K562 (cell line): ENCODE measurements around the gene SLC1A7. TPM values are rescaled to one million over a fixed set of nuclear protein-coding genes. Genes with fewer than 3 reads are reported as not detected.

ENCODE experiments used
- ATAC-seq: fragments of 200-7000 bp; cut with Tn5 transposase; 3 replicates; pipeline ENCODE4 v1.9.1; 2020; ENCODE audit warnings: moderate library complexity
- BruUV-seq: library from RNA; stranded (reverse); fragments of 400-500 nt; replicated peaks from 2 replicates; lab custom pipeline; 2021; lab: Mats Ljungman, UMichigan
- CTCF ChIA-PET: fragments of 300-600 bp; formaldehyde crosslinking; extraction: SDS; loops from one replicate; lab custom pipeline; 2021; ENCODE audit warnings: low intra/inter-chr PET ratio; lab: Yijun Ruan, JAX
- POLR2A ChIA-PET: fragments of 300-600, 350-650 bp; sonication (Branson Sonifier 250); formaldehyde crosslinking; extraction: SDS; loops from one replicate; lab custom pipeline; 2021; ENCODE audit warnings: antibody characterized with exemption, inconsistent platforms; lab: Yijun Ruan, JAX
- DNase-seq, 4 experiments: peaks; one replicate each; pipeline versions ENCODE4 v3.0.0 to v3.0.0-alpha.2; 2011 to 2018; ENCODE audit warnings: low spot score in 3 of 4, mixed read lengths in 3 of 4; ENCODE audit errors: extremely low read depth in 1 of 4
- FAIRE-seq: peaks from 2 replicates; lab custom pipeline; 2011; peaks lifted over from hg19 to GRCh38; lab: Jason Lieb, UNC
- H2AFZ ChIP-seq: 2 replicates; pipeline ENCODE4 v1.6.0; 2011; ENCODE audit warnings: low read depth, low read length, control low read depth, inconsistent platforms
- H3K27ac ChIP-seq: fragments of 200-600 bp; 3 replicates; pipeline ENCODE4 v1.8.0; 2011; ENCODE audit warnings: low read depth, mild to moderate bottlenecking, control low read depth, inconsistent platforms, low read length, moderate library complexity, mixed read lengths; ENCODE audit errors: extremely low read depth
- H3K27me3 ChIP-seq, 2 experiments: fragments of 300-600 bp in 1 of 2; 2 replicates in 1 of 2; 3 replicates in 1 of 2; pipeline versions ENCODE4 v1.6.0 to v1.8.0; 2011; ENCODE audit warnings: inconsistent platforms in 2 of 2, low read length in 2 of 2, mild to moderate bottlenecking in 1 of 2, mixed read lengths in 1 of 2, moderate library complexity in 1 of 2; ENCODE audit not compliant: control insufficient read depth in 2 of 2, insufficient read depth in 2 of 2
- H3K36me3 ChIP-seq: fragments of 300-600 bp; 3 replicates; pipeline ENCODE4 v1.8.0; 2011; ENCODE audit warnings: mild to moderate bottlenecking, low read length, inconsistent platforms; ENCODE audit not compliant: control insufficient read depth, insufficient read depth
- H3K4me1 ChIP-seq, 2 experiments: fragments of 200-600 bp in 1 of 2; replicated peaks in 1 of 2; 2 replicates in 1 of 2; 3 replicates in 1 of 2; pipeline versions ENCODE4 v1.5.1 to v1.8.0; 2011; ENCODE audit warnings: inconsistent platforms in 2 of 2, low read length in 2 of 2, mild to moderate bottlenecking in 1 of 2, mixed read lengths in 1 of 2, moderate library complexity in 1 of 2; ENCODE audit not compliant: control insufficient read depth in 2 of 2, insufficient read depth in 2 of 2
- H3K4me2 ChIP-seq: 2 replicates; pipeline ENCODE4 v1.6.1; 2011; ENCODE audit warnings: low read length, control low read depth, inconsistent platforms, mixed read lengths; ENCODE audit not compliant: insufficient read depth
- H3K4me3 ChIP-seq: fragments of 200-600 bp; sonication (generic), shearing (Covaris generic); 2 replicates; pipeline ENCODE4 v1.5.1; 2016; ENCODE audit warnings: control low read depth, inconsistent platforms
- H3K79me2 ChIP-seq: fragments of 200-600 bp; 3 replicates; pipeline ENCODE4 v1.8.0; 2011; ENCODE audit warnings: low read length, inconsistent platforms; ENCODE audit not compliant: control insufficient read depth, insufficient read depth
- H3K9ac ChIP-seq, 2 experiments: 2 replicates each; pipeline versions ENCODE4 v1.6.0 to v1.6.1; 2011; ENCODE audit warnings: low read depth in 2 of 2, low read length in 2 of 2, control low read depth in 1 of 2, inconsistent platforms in 1 of 2, mild to moderate bottlenecking in 1 of 2, mixed read lengths in 1 of 2; ENCODE audit not compliant: insufficient read depth in 1 of 2
- H3K9me1 ChIP-seq: one replicate; pipeline ENCODE4 v1.6.0; 2011; ENCODE audit warnings: inconsistent platforms, mild to moderate bottlenecking, low read length, moderate library complexity; ENCODE audit not compliant: control insufficient read depth, insufficient read depth
- H3K9me3 ChIP-seq: replicated peaks from 2 replicates; pipeline ENCODE4 v1.5.1; 2011; ENCODE audit warnings: low read depth, low read length, inconsistent platforms; ENCODE audit not compliant: control insufficient read depth, insufficient read depth
- H4K20me1 ChIP-seq: replicated peaks from 2 replicates; pipeline ENCODE4 v1.6.1; 2011; ENCODE audit warnings: low read length, inconsistent platforms, mixed read lengths; ENCODE audit not compliant: control insufficient read depth, insufficient read depth
- BACH1 ChIP-seq: fragments of 200-800 bp; sonication (Bioruptor generic); IDR thresholded peaks from 2 replicates; pipeline ENCODE4 v1.6.1; 2016; ENCODE audit warnings: missing genetic modification characterization, missing compliant biosample characterization
- MCM2 ChIP-seq: fragments of 450-650 bp; IDR thresholded peaks from 2 replicates; pipeline ENCODE4 v1.6.1; 2017; ENCODE audit warnings: low read depth, mild to moderate bottlenecking
- SAFB ChIP-seq: fragments of 200-400 bp; formaldehyde crosslinking; IDR thresholded peaks from 2 replicates; pipeline ENCODE4 v1.6.1; 2017; ENCODE audit warnings: low read depth, low read length, borderline replicate concordance
- SIRT6 ChIP-seq: IDR thresholded peaks from one replicate; pipeline ENCODE4 v1.6.1; 2012; ENCODE audit warnings: low read depth, mild to moderate bottlenecking, control low read depth, inconsistent platforms, low read length, moderate library complexity
- ZFP1 ChIP-seq: fragments of 450-650 bp; formaldehyde crosslinking; IDR thresholded peaks from 2 replicates; pipeline ENCODE4 v1.4.0; 2020; ENCODE audit warnings: mild to moderate bottlenecking, mixed read lengths
- WGBS: fragments of 100-300 bp; shearing (Covaris generic); methylation state at CpG from one replicate; pipeline ENCODE4 v1.1.6; 2016; ENCODE audit warnings: low coverage, mixed read lengths; ENCODE audit not compliant: insufficient coverage; ENCODE audit errors: missing lambda C conversion rate; 5-methylcytosine and 5-hydroxymethylcytosine counted together
- in situ Hi-C: fragments of 300-500 bp; cut with MboI; formaldehyde crosslinking; loops from 4 replicates; pipeline ENCODE4 v1.15.0; 2018; ENCODE audit warnings: inconsistent platforms, mixed read lengths
- intact Hi-C: fragments of 100-400 bp; cut with micrococcal nuclease; formaldehyde crosslinking; loops from 2 replicates; pipeline ENCODE4 v1.14.2; 2022
- polyA plus RNA-seq, 8 experiments: library from polyadenylated mRNA; depleted of rRNA in 4 of 8; stranded (reverse) in 5 of 8; unstranded in 3 of 8; fragments of >200 nt; fragmentation: Nextera tagmentation in 2 of 8; fragmentation: Illumina TruSeq in 1 of 8; extraction: Ambion mirVana in 2 of 8; extraction: Trizol in 1 of 8; gene quantifications; 2 replicates each; pipeline versions ENCODE4 v1.2.1 to v1.2.3, GENCODE V29; 2011 to 2014; ENCODE audit warnings: inconsistent platforms in 1 of 8, missing spikeins in 1 of 8
- total RNA-seq, 7 experiments: library from RNA; depleted of rRNA in 6 of 7; stranded (reverse); fragments of >200 nt in 6 of 7; fragmentation: Illumina TruSeq in 2 of 7; extraction: Trizol in 2 of 7; gene quantifications; 2 replicates each; pipeline versions ENCODE4 v1.2.1 to v1.2.3, GENCODE V29; 2011 to 2021; ENCODE audit warnings: low replicate concordance in 1 of 7

The SLC1A7 gene
- total and polyA plus RNA-seq, 9 of the 15 experiments (the other 6 are each of a cell fraction or from before 2014, with no cell fraction given) = 0.07 TPM; not detected in 8

DNA sequence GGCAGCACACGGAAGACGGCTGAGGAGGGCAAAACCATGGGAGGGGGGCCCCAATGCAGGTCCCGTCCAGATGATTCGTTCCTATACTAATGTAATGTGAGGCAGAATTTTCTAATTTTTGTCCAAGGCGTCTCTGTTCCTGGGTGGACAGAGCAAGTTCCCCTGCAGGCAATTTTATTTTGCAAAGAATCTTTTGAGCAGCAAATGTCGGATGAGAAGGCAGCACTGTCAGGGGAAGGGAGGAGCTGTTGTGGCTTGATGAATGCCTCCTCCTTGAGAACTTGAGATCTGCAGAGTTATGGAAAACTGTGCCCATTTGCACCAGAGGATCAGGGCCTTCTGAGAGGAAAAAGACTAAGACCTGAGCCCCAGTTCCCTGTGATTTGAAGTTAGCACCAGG is 17.3 kb downstream of the SLC1A7 start:
- POLR2A ChIA-PET = no interaction called here
- Histone ChIP-seq H4K20me1 (no peaks in the 10 kb centered on the region; the same call in 1 of the 2 replicates), H3K27me3 (peaks cover 56 to 83% of the 10 kb centered on the region in 2 experiments), H3K9ac (no peak overlapping the region), H3K9me3 (no peaks in the 10 kb centered on the region), H3K27ac (no peak overlapping the region), H3K79me2 (no peaks in the 10 kb centered on the region), H3K36me3 (no peaks in the 10 kb centered on the region), H3K4me2 (no peak overlapping the region)
- no peak for ATAC-seq
- no TSS peak for BruUV-seq
- FAIRE-seq = no peak
- CTCF ChIA-PET = no interaction called here
- TF ChIP-seq MCM2 = no peak
- no peak for TF ChIP-seq SIRT6
- TF ChIP-seq ZFP1 (CRISPR knock-in tag) = no peak
- no peak for TF ChIP-seq SAFB
- TF ChIP-seq BACH1 = no peak
- TF ChIP-seq, all 486 proteins: peak for 0
- Histone ChIP-seq H2AFZ (no peak overlapping the region), H3K9me1 (no peaks in the 10 kb centered on the region), H3K4me1 (peaks cover 0 to 18% of the 10 kb centered on the region in 2 experiments; a peak in 3 of 5 replicates), H3K4me3 (no peak overlapping the region)
- in situ Hi-C loops (no loop called here), intact Hi-C loops (no loop called here)
- no peak for DNase-seq
- WGBS = 0% methylated on average over 6 of the region's 6 CpGs
